ENCODE data around the gene ACSL3.
"Not testable (repeated sequence)": the region's sequence is repeated elsewhere in the genome, so short reads cannot be mapped to it uniquely, and the experiment has no call there.

Gene ACSL3

DNA sequence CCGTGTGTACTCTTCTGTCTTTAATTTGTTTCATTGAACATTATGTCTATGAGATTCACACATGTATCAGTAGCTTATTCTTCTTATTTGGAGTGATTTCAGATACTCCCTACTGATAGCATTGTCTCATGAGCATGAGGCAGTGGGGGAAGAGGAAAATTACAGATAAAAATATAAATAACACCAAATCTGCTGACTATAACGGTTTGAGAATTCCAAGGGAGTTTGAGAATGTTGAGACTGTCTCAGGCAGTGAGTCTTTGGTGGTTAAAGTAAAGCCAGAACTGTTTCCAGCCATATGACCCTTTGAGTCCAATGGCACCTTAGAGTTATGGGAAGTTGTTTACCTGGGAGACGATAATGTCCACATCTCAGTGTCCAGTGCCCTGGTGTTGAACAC is 118.6 kb downstream of the ACSL3 start:
- no peak for FAIRE-seq

DNA sequence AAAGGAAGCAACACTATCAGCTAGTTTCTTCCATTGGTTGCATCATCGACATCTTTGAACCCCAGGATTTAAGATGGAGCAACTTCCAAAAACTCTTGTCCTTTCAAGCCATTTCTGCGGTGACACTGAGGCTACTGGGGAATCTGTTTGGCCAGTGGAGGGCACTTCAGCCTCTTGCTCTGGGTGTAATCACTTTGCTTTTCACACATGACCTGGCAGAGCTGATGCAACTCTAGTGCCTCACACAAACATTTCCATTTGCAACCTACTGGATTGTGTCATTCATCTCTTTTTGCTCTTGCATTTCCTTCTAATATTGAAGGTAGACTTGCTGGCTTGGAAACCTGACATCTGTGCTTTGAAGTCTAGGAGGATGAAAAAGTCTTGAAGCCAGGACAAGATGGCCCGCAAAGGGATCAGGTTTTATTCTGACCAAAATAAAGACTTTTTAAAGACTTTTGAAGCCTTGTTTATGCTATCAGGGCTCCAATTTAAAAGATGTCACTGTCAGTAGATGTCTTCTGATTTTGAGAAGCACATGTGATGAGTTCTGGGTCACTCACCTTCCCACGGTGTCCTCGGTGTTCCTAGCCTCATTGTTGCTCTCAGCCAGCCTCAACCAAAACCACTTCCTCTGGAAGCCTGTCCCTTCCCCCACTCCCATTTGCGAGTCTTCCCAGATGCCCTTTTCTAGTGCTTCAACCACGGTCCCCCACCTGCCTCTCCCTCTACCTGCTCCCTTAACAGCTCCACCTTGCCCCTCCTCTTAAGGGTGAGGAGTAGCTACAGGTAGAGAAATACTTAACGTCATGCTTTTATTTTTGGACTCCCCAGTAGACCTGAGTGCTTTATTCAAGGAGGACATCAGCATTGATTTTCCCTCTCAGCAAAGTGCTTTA is 121.4 kb downstream of the ACSL3 start:
- no peak for FAIRE-seq

DNA sequence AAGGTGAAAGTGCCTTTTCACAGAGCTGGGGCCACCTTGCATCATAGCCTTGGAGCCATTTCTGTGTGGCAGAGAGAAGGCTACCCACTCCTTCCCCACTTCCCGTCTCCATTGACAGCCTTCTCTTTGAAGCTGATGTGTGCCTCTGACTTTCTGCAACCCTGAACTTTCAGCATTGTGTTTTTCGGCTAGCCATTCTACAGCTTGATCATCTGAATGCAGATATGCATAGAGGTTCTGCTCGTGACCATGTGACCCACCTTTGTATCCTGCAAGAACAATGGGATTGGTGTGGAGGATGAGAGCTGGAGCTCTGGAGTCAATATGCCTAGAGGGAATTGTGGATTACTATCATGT is 122.1 kb downstream of the ACSL3 start:
- no peak for FAIRE-seq

DNA sequence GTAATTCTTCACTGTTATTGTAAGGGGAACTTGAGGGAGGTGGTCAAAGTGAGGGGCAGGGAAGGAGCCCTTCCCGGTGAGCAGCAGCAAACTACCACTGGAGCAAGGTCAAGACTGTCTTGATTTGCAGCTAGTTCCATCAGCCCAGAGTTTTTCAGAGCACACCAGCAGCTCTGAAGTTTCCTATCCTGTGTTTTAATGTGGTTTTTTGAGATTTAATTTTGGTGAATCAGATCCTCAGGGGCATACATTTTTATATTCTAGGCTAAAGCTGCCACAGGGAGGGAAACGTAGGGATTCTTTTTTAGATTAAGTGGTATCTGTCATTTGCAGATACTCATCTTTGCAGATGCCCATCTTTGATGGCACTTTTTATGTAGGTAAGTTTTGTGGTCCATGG is 124.1 kb downstream of the ACSL3 start:
- no peak for FAIRE-seq

DNA sequence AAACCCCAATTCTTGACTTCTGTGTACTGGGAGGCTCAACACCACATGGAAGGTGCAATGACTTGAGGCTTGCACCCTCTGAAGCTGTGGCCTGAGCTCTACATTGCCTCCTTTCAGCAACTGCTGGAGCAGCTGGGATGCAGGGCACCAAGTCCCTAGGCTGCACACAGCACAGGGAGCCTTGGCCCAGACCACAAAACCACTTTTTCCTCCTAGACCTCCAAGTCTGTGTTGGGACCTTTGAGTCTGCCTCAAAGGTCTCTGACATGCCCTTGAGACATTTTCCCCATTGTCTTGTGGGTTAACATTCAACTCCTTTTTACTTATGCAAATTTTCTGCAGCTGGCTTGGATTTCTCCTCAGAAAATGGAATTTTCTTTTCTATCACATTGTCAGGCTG is 128.6 kb downstream of the ACSL3 start:
- FAIRE-seq, result no peak

DNA sequence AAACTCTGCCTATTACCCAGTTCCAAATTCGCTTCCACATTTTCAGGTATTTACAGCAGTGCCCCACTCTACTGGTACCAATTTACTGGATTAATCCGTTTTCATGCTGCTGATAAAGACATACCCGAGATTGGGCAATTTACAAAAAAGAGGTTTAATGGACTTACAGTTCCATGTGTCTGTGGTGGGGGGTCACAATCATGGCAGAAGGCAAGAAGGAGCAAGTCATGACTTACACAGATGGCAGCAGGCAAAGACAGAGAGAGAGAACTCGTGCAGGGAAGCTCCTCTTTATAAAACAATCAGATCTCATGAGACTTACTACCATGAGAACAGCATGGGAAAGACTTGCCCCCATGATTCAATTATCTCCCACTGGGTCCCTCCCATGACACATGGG is 129.4 kb downstream of the ACSL3 start:
- not testable (repeated sequence) for FAIRE-seq

DNA sequence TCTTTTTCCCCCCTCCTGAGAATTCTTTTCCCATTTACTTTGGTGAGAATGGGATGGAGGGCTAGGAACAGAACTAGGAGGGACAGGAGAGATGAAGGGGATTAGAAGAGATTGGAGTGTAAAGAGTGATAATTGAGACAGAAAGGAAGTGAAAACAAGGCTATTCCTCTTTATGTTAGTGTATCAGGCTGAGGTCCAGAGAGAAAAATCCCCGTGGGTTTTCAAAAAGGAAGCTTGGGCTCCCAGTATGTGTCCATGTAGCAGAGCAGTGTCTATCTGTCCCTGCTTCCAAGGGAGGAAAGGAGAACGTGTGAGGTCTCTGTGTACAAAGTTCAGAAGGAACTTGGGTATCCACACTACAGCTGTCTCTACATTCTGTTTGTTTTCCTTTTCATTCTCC is 131.3 kb downstream of the ACSL3 start:
- no peak for FAIRE-seq

Data from colon (tissue), 2 donors.